Erythroblast (primary cell): ENCODE results near the gene PEMT.

Experiments used
- GATA1 ChIP-seq: IDR thresholded peaks from 2 replicates; pipeline ENCODE4 v1.6.1; 2011; ENCODE audit warnings: low read depth, mild to moderate bottlenecking, control low read depth, low read length, moderate library complexity
- POLR2A ChIP-seq: IDR thresholded peaks from 2 replicates; pipeline ENCODE4 v1.6.1; 2011; ENCODE audit warnings: mild to moderate bottlenecking, low read length

- TF ChIP-seq POLR2A (no peak), GATA1 (no peak)
Observed at GRCh38 chr17:17579691-17580090, 11.8 kb downstream of the PEMT start.
